H1 (cell line): Measurements from ENCODE around the gene TAGLN2. TPM values are rescaled to one million over a fixed set of nuclear protein-coding genes. Genes with fewer than 3 reads are reported as not detected.

ENCODE experiments used
- CTCF ChIA-PET: fragments of 300-600 bp; sonication (Branson Sonifier 250); formaldehyde crosslinking; loops from one replicate; lab custom pipeline; 2021; ENCODE audit not compliant: partially characterized antibody; lab: Charles Lee
- POLR2A ChIA-PET: fragments of 300-600 bp; sonication (Branson Sonifier 250); formaldehyde crosslinking; loops from one replicate; lab custom pipeline; 2021; ENCODE audit warnings: inconsistent platforms; ENCODE audit not compliant: partially characterized antibody; lab: Charles Lee
- DNase-seq, 2 experiments: peaks; one replicate each; pipeline versions ENCODE4 v3.0.0 to v3.0.0-alpha.2; 2010 to 2022; ENCODE audit warnings: low spot score in 2 of 2, low read depth in 1 of 2, mixed read lengths in 1 of 2
- FAIRE-seq: peaks from 2 replicates; lab custom pipeline; 2011; peaks lifted over from hg19 to GRCh38; lab: Jason Lieb, UNC
- H2AFZ ChIP-seq: 2 replicates; pipeline ENCODE4 v1.8.1; 2012; ENCODE audit warnings: low read length, inconsistent platforms
- H2AK5ac ChIP-seq: 2 replicates; pipeline ENCODE4 v1.6.1; 2013; ENCODE audit warnings: low read depth, low read length
- H2BK120ac ChIP-seq: replicated peaks from 2 replicates; pipeline ENCODE3; 2013; ENCODE audit warnings: low read depth, low read length, inconsistent platforms
- H2BK12ac ChIP-seq: 2 replicates; pipeline ENCODE4 v1.6.1; 2013; ENCODE audit warnings: low read depth, low read length
- H2BK15ac ChIP-seq: 2 replicates; pipeline ENCODE4 v1.6.1; 2013; ENCODE audit warnings: low read length
- H2BK20ac ChIP-seq: 2 replicates; pipeline ENCODE4 v1.6.1; 2013; ENCODE audit warnings: low read length
- H2BK5ac ChIP-seq: 2 replicates; pipeline ENCODE4 v1.6.1; 2013; ENCODE audit warnings: low read depth, low read length
- H3K14ac ChIP-seq: 2 replicates; pipeline ENCODE4 v1.6.1; 2013; ENCODE audit warnings: inconsistent platforms; ENCODE audit not compliant: insufficient read length
- H3K18ac ChIP-seq: 2 replicates; pipeline ENCODE4 v1.6.1; 2013; ENCODE audit warnings: low read length; ENCODE audit errors: extremely low read depth
- H3K23ac ChIP-seq: 2 replicates; pipeline ENCODE4 v1.6.1; 2013; ENCODE audit warnings: inconsistent platforms; ENCODE audit not compliant: insufficient read length
- H3K23me2 ChIP-seq: 2 replicates; pipeline ENCODE4 v1.6.1; 2013; ENCODE audit warnings: low read depth, low read length
- H3K27ac ChIP-seq: 2 replicates; pipeline ENCODE4 v1.6.1; 2011; ENCODE audit warnings: low read depth, low read length, inconsistent platforms
- H3K27me3 ChIP-seq, 4 experiments: replicated peaks in 1 of 4; 1 replicate in 1 of 4; 2 replicates in 3 of 4; pipeline versions ENCODE4 v1.6.1 to v1.8.1; 2011 to 2013; ENCODE audit warnings: low read length in 3 of 4, mild to moderate bottlenecking in 3 of 4, inconsistent platforms in 2 of 4, mixed read lengths in 2 of 4, moderate library complexity in 1 of 4; ENCODE audit not compliant: control insufficient read depth in 3 of 4, insufficient read depth in 3 of 4; ENCODE audit errors: extremely low read depth in 1 of 4
- H3K36me3 ChIP-seq, 4 experiments: 2 replicates each; pipeline versions ENCODE4 v1.6.1 to v1.8.1; 2011 to 2013; ENCODE audit warnings: mild to moderate bottlenecking in 4 of 4, low read length in 3 of 4, moderate library complexity in 2 of 4, control low read depth in 1 of 4, inconsistent platforms in 1 of 4; ENCODE audit not compliant: insufficient read depth in 4 of 4, control insufficient read depth in 2 of 4
- H3K4ac ChIP-seq: replicated peaks from 2 replicates; pipeline ENCODE3; 2013; ENCODE audit warnings: low read length, low read depth, mixed read lengths, inconsistent platforms; ENCODE audit not compliant: insufficient read length
- H3K4me1 ChIP-seq, 4 experiments: replicated peaks in 1 of 4; 1 replicate in 1 of 4; 2 replicates in 3 of 4; pipeline versions ENCODE4 v1.6.1 to v1.8.1; 2011 to 2013; ENCODE audit warnings: low read length in 3 of 4, inconsistent platforms in 2 of 4, mixed read lengths in 1 of 4; ENCODE audit not compliant: insufficient read depth in 4 of 4, control insufficient read depth in 3 of 4
- H3K4me2 ChIP-seq, 2 experiments: 2 replicates each; pipeline versions ENCODE4 v1.6.1 to v1.8.1; 2011 to 2013; ENCODE audit warnings: low read depth in 2 of 2, low read length in 2 of 2, control low read depth in 1 of 2, inconsistent platforms in 1 of 2, mild to moderate bottlenecking in 1 of 2; ENCODE audit not compliant: insufficient read depth in 1 of 2
- H3K4me3 ChIP-seq, 4 experiments: fragments of 200-600, 300-600 bp in 1 of 4; sonication (generic), shearing (Covaris generic), sonication (Bioruptor Twin) in 1 of 4; 2 replicates each; pipeline versions ENCODE4 v1.5.1 to v1.8.1; 2011 to 2016; ENCODE audit warnings: low read length in 4 of 4, low read depth in 3 of 4, control low read depth in 2 of 4, inconsistent platforms in 2 of 4, mild to moderate bottlenecking in 2 of 4, mixed read lengths in 1 of 4, moderate library complexity in 1 of 4; ENCODE audit not compliant: insufficient read depth in 2 of 4; ENCODE audit errors: extremely low read depth in 1 of 4
- H3K56ac ChIP-seq: replicated peaks from 2 replicates; pipeline ENCODE3; 2013; ENCODE audit warnings: low read depth, mild to moderate bottlenecking, mixed read lengths, low read length, inconsistent platforms; ENCODE audit not compliant: insufficient read length
- H3K79me1 ChIP-seq: 2 replicates; pipeline ENCODE4 v1.6.1; 2013; ENCODE audit warnings: low read depth, low read length, control low read depth
- H3K79me2 ChIP-seq, 2 experiments: 2 replicates each; pipeline versions ENCODE4 v1.6.1 to v1.8.1; 2012 to 2013; ENCODE audit warnings: low read length in 2 of 2, mild to moderate bottlenecking in 2 of 2, inconsistent platforms in 1 of 2; ENCODE audit not compliant: insufficient read depth in 2 of 2, control insufficient read depth in 1 of 2
- H3K9ac ChIP-seq, 4 experiments: replicated peaks in 1 of 4; 1 replicate in 1 of 4; 2 replicates in 3 of 4; pipeline versions ENCODE4 v1.6.1 to v1.8.1; 2011 to 2013; ENCODE audit warnings: low read depth in 3 of 4, low read length in 3 of 4, control low read depth in 2 of 4, mild to moderate bottlenecking in 2 of 4, moderate library complexity in 2 of 4, inconsistent platforms in 1 of 4; ENCODE audit errors: extremely low read depth in 1 of 4
- H3K9me3 ChIP-seq, 2 experiments: 2 replicates each; pipeline versions ENCODE4 v1.6.1 to v1.8.1; 2012 to 2013; ENCODE audit warnings: mild to moderate bottlenecking in 2 of 2, moderate library complexity in 2 of 2, control low read depth in 1 of 2, inconsistent platforms in 1 of 2, low read depth in 1 of 2, low read length in 1 of 2, mixed read lengths in 1 of 2; ENCODE audit not compliant: insufficient read depth in 2 of 2
- H4K20me1 ChIP-seq, 2 experiments: replicated peaks in 1 of 2; 2 replicates each; pipeline versions ENCODE3 to v1.8.1; 2011 to 2013; ENCODE audit warnings: inconsistent platforms in 2 of 2, low read length in 2 of 2, mild to moderate bottlenecking in 1 of 2; ENCODE audit not compliant: insufficient read depth in 2 of 2, control insufficient read depth in 1 of 2
- H4K5ac ChIP-seq: 2 replicates; pipeline ENCODE4 v1.6.1; 2013; ENCODE audit warnings: low read length, low read depth, mixed read lengths, inconsistent platforms; ENCODE audit not compliant: insufficient read length
- H4K8ac ChIP-seq: 2 replicates; pipeline ENCODE4 v1.8.0; 2013; ENCODE audit warnings: mild to moderate bottlenecking, moderate library complexity, low read length, inconsistent platforms; ENCODE audit not compliant: insufficient read depth; ENCODE audit errors: extremely low read depth
- H4K91ac ChIP-seq: replicated peaks from 2 replicates; pipeline ENCODE3; 2013; ENCODE audit warnings: low read length, mixed read lengths, inconsistent platforms; ENCODE audit not compliant: insufficient read length
- ATF2 ChIP-seq: IDR thresholded peaks from 2 replicates; pipeline ENCODE4 v1.6.1; 2012; ENCODE audit warnings: low read length, inconsistent platforms
- BACH1 ChIP-seq: IDR thresholded peaks from 2 replicates; pipeline ENCODE4 v1.6.1; 2012; ENCODE audit warnings: low read length, improper control_type of control experiment
- CEBPB ChIP-seq: IDR thresholded peaks from 2 replicates; pipeline ENCODE4 v1.6.1; 2012; ENCODE audit warnings: low read depth, low read length
- CTCF ChIP-seq, 3 experiments: IDR thresholded peaks; 1 replicate in 2 of 3; 2 replicates in 1 of 3; pipeline versions ENCODE4 v1.5.1 to v1.6.1; 2011; ENCODE audit warnings: low read length in 3 of 3, mild to moderate bottlenecking in 3 of 3, inconsistent platforms in 2 of 3, low read depth in 1 of 3, moderate library complexity in 1 of 3; ENCODE audit not compliant: insufficient read depth in 1 of 3; ENCODE audit errors: control extremely low read depth in 1 of 3
- JUND ChIP-seq: IDR thresholded peaks from 2 replicates; pipeline ENCODE4 v1.6.1; 2011; ENCODE audit warnings: mild to moderate bottlenecking, improper control_type of control experiment, low read length
- KDM1A ChIP-seq: fragments of 200-600, 300-600 bp; sonication (generic); IDR thresholded peaks from 2 replicates; pipeline ENCODE4 v1.7.1; 2016; ENCODE audit warnings: mild to moderate bottlenecking, low read length, borderline replicate concordance
- POLR2A ChIP-seq, 2 experiments: IDR thresholded peaks; 1 replicate in 1 of 2; 2 replicates in 1 of 2; pipeline ENCODE4 v1.6.1; 2011; ENCODE audit warnings: low read depth in 2 of 2, low read length in 2 of 2, mild to moderate bottlenecking in 2 of 2; ENCODE audit errors: control extremely low read depth in 1 of 2
- RFX5 ChIP-seq: IDR thresholded peaks from 2 replicates; pipeline ENCODE4 v1.6.1; 2011; ENCODE audit warnings: low read depth, low read length, improper control_type of control experiment, borderline replicate concordance
- RNF2 ChIP-seq: fragments of 200-900, 300-1000 bp; sonication (generic); IDR thresholded peaks from 2 replicates; pipeline ENCODE4 v1.7.1; 2016; ENCODE audit warnings: borderline replicate concordance, low read depth, mild to moderate bottlenecking, antibody characterized with exemption, low read length; ENCODE audit not compliant: poor library complexity, severe bottlenecking; ENCODE audit errors: missing control alignments
- whole genome bisulfite sequencing, 2 experiments: shearing (Covaris generic) in 1 of 2; methylation state at CpG; one replicate each; pipeline versions ENCODE4 v1.1.6 to v1.1.7; 2013 to 2015; ENCODE audit warnings: low lambda C conversion rate in 2 of 2, mixed read lengths in 2 of 2, inconsistent platforms in 1 of 2, low coverage in 1 of 2, missing lambda C conversion rate in 1 of 2; ENCODE audit not compliant: insufficient replicate concordance in 2 of 2, insufficient coverage in 1 of 2, insufficient read length in 1 of 2; ENCODE audit errors: extremely low coverage in 1 of 2, missing lambda C conversion rate in 1 of 2; 5-methylcytosine and 5-hydroxymethylcytosine counted together
- polyA plus RNA-seq, 7 experiments: library from polyadenylated mRNA; depleted of rRNA in 3 of 7; stranded (reverse) in 5 of 7; unstranded in 2 of 7; fragments of >200 nt in 5 of 7; fragments of 200-250 nt in 2 of 7; gene quantifications; 1 replicate in 5 of 7; 2 replicates in 1 of 7; 4 replicates in 1 of 7; pipeline versions ENCODE4 v1.2.1 to v1.2.3, GENCODE V29; 2011 to 2013; ENCODE audit warnings: missing spikeins in 2 of 7, mixed read lengths in 2 of 7
- total RNA-seq: library from RNA; stranded (reverse); fragmentation: NEBNext Ultra II Directional; extraction: Animal tissue kit (Norgen Biotek cat#: 25700); gene quantifications from 2 replicates; pipeline ENCODE4 v1.2.1, GENCODE V29; 2021

The TAGLN2 gene
- total and polyA plus RNA-seq, 2 of the 8 experiments (the other 6 are each of a cell fraction or from before 2014, with no cell fraction given): 93.0 to 114 TPM

- ChIA-PET POLR2A (no interaction called here), CTCF (interaction anchor here (0.5 to 35.5 kb wide), 2 partner anchors 44 to 109 kb away, joined by 3 to 696 read pairs; no protein-coding TSS in a partner anchor)
- Histone ChIP-seq H3K36me3 (no peaks in the 10 kb centered on the region), H2BK12ac (no peak overlapping the region), H3K27me3 (no peaks in the 10 kb centered on the region), H4K8ac (no peak overlapping the region), H3K4ac (no peak overlapping the region), H3K79me1 (no peaks in the 10 kb centered on the region), H3K79me2 (no peaks in the 10 kb centered on the region), H3K4me3 (no peak overlapping the region), H2BK15ac (no peak overlapping the region), H3K4me2 (no peak overlapping the region), H2BK120ac (no peak overlapping the region), H3K23ac (no peak overlapping the region), H3K9ac (no peak overlapping the region), H3K23me2 (no peaks in the 10 kb centered on the region), H2BK20ac (no peak overlapping the region), H4K20me1 (no peaks in the 10 kb centered on the region), H3K56ac (no peak overlapping the region), H3K27ac (no peak overlapping the region), H3K14ac (no peak overlapping the region), H4K5ac (no peak overlapping the region), H2AK5ac (no peak overlapping the region), H4K91ac (no peak overlapping the region), H2AFZ (no peak overlapping the region), H3K18ac (no peak overlapping the region), H2BK5ac (no peak overlapping the region), H3K9me3 (no peaks in the 10 kb centered on the region), H3K4me1 (no peaks in the 10 kb centered on the region; a peak in 1 of 7 replicates)
- DNase-seq (no peak), FAIRE-seq (no peak)
- WGBS, 2 experiments: 81% methylated on average over 5 of the region's 5 CpGs; no CpG with 5 or more reads in 1 of the 2 experiments
- TF ChIP-seq BACH1 (no peak), CEBPB (no peak), POLR2A (IDR thresholded peaks at IDR 0.05; ENCODE audit: control extremely low read depth in 1 of 2, low read depth in 2 of 2, low read length in 2 of 2) (no peak), JUND (no peak), RNF2 (no peak), KDM1A (no peak), RFX5 (no peak), ATF2 (no peak), CTCF (IDR thresholded peaks at IDR 0.05; ENCODE audit: control extremely low read depth in 1 of 3, insufficient read depth in 1 of 3, low read depth in 1 of 3, low read length in 3 of 3) (no peak)
Measured at GRCh38 chr1:159960721-159961381, 35.5 kb upstream of the TAGLN2 start.
